ENCODE results near the gene ABCA8. TPM values are rescaled to one million over a fixed set of nuclear protein-coding genes. Genes with fewer than 3 reads are reported as not detected.

The ABCA8 gene
- total RNA-seq, 1 donor from 2014 or later, result 34.1 TPM

DNA sequence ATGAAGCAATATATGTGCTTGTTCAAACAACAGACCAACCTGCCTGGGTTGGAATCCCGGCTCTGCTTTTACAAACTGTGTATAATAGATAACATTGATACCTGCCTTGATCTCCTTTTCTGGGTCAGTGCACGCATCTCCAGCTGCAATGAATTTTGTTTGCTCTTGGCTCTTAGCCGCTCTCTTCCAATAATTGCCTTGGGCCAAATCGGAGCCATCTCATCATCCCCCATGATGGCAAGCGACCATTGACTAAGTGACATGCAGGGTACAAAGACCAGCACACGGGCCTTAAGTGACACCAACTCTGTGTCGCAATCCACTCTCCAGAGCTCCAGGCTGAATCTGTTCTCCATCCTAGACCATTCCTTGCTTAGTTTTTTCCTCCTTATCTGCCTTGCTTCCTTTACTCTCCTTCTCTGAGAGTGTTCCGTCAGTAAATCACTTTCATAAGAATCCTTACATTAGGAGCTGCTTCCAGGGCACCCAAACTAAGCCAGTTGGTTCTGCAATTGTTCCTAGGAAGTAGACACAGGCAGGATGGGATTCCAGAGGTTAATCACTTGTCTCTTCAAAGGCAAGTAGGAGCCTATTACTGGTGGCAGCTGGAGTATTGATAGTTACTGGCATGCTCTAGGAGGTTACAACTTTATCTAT lies 134.2 kb downstream of the ABCA8 start:
- H3K4me1 Mint-ChIP-seq (ENCODE audit: unreplicated experiment), result peaks cover 16% of the 10 kb centered on the region
- H3K27me3 Mint-ChIP-seq (ENCODE audit: unreplicated experiment), result no peaks in the 10 kb centered on the region
- H3K9me3 Mint-ChIP-seq (ENCODE audit: unreplicated experiment), result no peaks in the 10 kb centered on the region
- no peak for DNase-seq (ENCODE audit: extremely low spot score, unreplicated experiment)
- TF ChIP-seq, protein P1, sequence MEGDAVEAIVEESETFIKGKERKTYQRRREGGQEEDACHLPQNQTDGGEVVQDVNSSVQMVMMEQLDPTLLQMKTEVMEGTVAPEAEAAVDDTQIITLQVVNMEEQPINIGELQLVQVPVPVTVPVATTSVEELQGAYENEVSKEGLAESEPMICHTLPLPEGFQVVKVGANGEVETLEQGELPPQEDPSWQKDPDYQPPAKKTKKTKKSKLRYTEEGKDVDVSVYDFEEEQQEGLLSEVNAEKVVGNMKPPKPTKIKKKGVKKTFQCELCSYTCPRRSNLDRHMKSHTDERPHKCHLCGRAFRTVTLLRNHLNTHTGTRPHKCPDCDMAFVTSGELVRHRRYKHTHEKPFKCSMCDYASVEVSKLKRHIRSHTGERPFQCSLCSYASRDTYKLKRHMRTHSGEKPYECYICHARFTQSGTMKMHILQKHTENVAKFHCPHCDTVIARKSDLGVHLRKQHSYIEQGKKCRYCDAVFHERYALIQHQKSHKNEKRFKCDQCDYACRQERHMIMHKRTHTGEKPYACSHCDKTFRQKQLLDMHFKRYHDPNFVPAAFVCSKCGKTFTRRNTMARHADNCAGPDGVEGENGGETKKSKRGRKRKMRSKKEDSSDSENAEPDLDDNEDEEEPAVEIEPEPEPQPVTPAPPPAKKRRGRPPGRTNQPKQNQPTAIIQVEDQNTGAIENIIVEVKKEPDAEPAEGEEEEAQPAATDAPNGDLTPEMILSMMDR (IDR thresholded peaks at IDR 0.05), result no peak
- no peaks in the 10 kb centered on the region for H3K36me3 Mint-ChIP-seq (ENCODE audit: unreplicated experiment)
- H3K4me3 Mint-ChIP-seq (ENCODE audit: unreplicated experiment), result no peak overlapping the region
- no peak overlapping the region for H3K27ac Mint-ChIP-seq (ENCODE audit: unreplicated experiment)

DNA sequence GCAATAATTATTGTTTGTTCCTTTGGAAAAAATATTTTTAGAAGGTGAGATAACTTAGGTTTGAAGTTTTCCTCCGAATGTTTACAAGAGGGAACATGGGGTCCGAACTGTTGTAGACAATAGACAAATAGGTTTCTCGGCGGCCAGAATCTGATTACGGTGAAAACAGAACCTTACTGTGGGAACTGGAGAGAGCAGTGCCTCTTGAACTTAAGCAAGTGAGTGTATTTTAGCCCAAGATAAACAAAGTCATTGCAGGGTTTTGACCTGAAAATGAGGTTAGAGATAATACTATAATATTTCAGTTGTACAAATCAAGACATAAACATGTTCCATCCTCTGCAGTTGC lies 134.7 kb downstream of the ABCA8 start:
- no peaks in the 10 kb centered on the region for H3K27me3 Mint-ChIP-seq (ENCODE audit: unreplicated experiment)
- H3K4me1 Mint-ChIP-seq (ENCODE audit: unreplicated experiment), result peaks cover 16% of the 10 kb centered on the region
- TF ChIP-seq, protein P1 (IDR thresholded peaks at IDR 0.05), result no peak
- DNase-seq (ENCODE audit: extremely low spot score, unreplicated experiment), result no peak
- no peaks in the 10 kb centered on the region for H3K36me3 Mint-ChIP-seq (ENCODE audit: unreplicated experiment)
- no peaks in the 10 kb centered on the region for H3K9me3 Mint-ChIP-seq (ENCODE audit: unreplicated experiment)
- H3K4me3 Mint-ChIP-seq (ENCODE audit: unreplicated experiment), result no peak overlapping the region
- no peak overlapping the region for H3K27ac Mint-ChIP-seq (ENCODE audit: unreplicated experiment)

DNA sequence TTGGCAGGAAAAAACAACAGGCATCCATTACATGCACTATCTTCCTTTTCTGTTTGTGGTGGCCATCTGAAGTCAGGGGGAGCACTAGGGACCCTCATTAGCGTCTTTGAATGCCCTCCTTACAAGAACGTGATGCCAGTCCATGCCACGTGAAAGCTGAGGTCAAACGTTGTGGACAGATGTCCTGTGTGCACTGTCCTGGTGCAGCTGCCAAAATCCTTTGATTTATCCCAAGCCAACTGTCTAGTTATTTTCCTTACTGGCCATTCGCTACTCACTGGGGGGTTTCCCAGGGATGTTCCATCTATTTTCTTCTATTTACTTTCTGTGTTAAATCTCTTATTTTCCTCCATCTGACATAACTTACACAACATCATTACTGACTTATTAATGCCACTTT lies 135.7 kb downstream of the ABCA8 start:
- TF ChIP-seq, protein P1 (IDR thresholded peaks at IDR 0.05), result no peak
- Mint-ChIP-seq H3K4me3 (ENCODE audit: unreplicated experiment) (no peak overlapping the region), H3K27me3 (ENCODE audit: unreplicated experiment) (no peaks in the 10 kb centered on the region), H3K27ac (ENCODE audit: unreplicated experiment) (no peak overlapping the region), H3K4me1 (ENCODE audit: unreplicated experiment) (peaks cover 16% of the 10 kb centered on the region), H3K36me3 (ENCODE audit: unreplicated experiment) (no peaks in the 10 kb centered on the region), H3K9me3 (ENCODE audit: unreplicated experiment) (no peaks in the 10 kb centered on the region)
- DNase-seq (ENCODE audit: extremely low spot score, unreplicated experiment), result no peak

Other genes with a start within 250 kb of the ABCA8 start
- gene ABCA9, start 105.5 kb upstream of the ABCA8 start, total RNA-seq, result 1.1 and 1.8 TPM in 2 replicates
- gene ABCA6, start 186.5 kb upstream of the ABCA8 start, total RNA-seq, result 1.2 and 1.7 TPM in 2 replicates

All from osteocyte (in vitro differentiated cells).